ENCODE data around the gene RABAC1.

DNA sequence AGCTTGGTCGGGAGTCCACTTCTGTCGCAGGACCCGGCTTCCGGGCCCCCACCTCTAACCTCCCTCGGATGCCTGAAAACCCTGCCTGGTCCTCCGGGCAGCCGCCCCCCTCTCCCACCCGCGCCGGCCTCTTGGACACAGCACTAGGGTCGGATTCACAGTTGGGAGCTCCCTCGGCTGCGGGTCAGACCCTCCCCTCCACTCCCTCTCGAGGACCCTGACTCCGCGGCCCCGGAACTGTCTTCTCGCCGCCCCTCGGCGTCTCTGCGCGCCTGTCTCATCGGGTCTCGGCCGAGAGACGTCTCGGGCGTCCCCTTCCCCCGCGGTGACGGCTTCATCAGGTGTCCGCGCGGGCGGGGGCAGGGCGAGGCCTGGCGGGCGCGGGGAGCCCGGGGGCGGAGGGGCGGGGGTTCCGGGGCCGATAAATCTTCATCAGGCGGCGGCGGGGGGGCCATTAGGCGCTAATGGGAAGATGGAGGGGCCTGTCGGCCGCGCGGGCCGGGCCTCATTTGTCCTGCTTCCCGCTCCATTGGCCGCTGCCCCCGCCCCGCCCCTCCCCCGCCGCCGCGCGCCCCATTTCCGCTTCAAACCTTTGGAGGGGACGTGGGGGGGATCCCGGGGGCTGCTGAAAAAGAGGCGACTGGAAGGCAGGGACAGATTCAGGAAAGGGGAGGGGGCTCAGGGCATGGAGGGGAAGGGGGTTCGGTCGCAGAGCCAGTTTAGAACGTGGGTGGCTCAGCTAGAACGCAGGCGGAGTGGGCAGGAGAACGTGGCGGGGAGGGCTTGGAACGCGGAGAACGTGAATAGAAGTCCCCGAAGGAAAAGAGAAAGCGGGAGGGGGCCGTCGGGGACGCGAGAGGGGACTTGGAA is 19.0 kb downstream of the RABAC1 start:
- TF ChIP-seq SNAI2 (CRISPR knock-in tag; IDR thresholded peaks at IDR 0.05), result no peak
- no peak for TF ChIP-seq ZNF70 (CRISPR knock-in tag; IDR thresholded peaks at IDR 0.05)
- TF ChIP-seq, protein P1, sequence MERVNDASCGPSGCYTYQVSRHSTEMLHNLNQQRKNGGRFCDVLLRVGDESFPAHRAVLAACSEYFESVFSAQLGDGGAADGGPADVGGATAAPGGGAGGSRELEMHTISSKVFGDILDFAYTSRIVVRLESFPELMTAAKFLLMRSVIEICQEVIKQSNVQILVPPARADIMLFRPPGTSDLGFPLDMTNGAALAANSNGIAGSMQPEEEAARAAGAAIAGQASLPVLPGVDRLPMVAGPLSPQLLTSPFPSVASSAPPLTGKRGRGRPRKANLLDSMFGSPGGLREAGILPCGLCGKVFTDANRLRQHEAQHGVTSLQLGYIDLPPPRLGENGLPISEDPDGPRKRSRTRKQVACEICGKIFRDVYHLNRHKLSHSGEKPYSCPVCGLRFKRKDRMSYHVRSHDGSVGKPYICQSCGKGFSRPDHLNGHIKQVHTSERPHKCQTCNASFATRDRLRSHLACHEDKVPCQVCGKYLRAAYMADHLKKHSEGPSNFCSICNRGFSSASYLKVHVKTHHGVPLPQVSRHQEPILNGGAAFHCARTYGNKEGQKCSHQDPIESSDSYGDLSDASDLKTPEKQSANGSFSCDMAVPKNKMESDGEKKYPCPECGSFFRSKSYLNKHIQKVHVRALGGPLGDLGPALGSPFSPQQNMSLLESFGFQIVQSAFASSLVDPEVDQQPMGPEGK (CRISPR knock-in tag; IDR thresholded peaks at IDR 0.05; ENCODE audit: borderline replicate concordance), result no peak
- TF ChIP-seq, protein P2, sequence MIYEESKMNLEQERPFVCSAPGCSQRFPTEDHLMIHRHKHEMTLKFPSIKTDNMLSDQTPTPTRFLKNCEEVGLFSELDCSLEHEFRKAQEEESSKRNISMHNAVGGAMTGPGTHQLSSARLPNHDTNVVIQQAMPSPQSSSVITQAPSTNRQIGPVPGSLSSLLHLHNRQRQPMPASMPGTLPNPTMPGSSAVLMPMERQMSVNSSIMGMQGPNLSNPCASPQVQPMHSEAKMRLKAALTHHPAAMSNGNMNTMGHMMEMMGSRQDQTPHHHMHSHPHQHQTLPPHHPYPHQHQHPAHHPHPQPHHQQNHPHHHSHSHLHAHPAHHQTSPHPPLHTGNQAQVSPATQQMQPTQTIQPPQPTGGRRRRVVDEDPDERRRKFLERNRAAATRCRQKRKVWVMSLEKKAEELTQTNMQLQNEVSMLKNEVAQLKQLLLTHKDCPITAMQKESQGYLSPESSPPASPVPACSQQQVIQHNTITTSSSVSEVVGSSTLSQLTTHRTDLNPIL (CRISPR knock-in tag; IDR thresholded peaks at IDR 0.05; ENCODE audit: low read depth), result no peak
- TF ChIP-seq ZFP30 (CRISPR knock-in tag; IDR thresholded peaks at IDR 0.05), result no peak
- TF ChIP-seq ZFP3 (CRISPR knock-in tag; IDR thresholded peaks at IDR 0.05), result no peak
- TF ChIP-seq ZNF565 (CRISPR knock-in tag; conservative IDR thresholded peaks at IDR 0.05; ENCODE audit: low read depth), result no peak
- no peak for TF ChIP-seq TOX (CRISPR knock-in tag; IDR thresholded peaks at IDR 0.05; ENCODE audit: borderline replicate concordance)
- no peak for TF ChIP-seq CSDC2 (CRISPR knock-in tag; IDR thresholded peaks at IDR 0.05)
- no peak for TF ChIP-seq TCF4 (CRISPR knock-in tag; IDR thresholded peaks at IDR 0.05; ENCODE audit: borderline replicate concordance)

Data from SK-N-SH treated with all-trans-retinoic acid at 6 μM for 48 hours (cell line).